Stimulated activated CD4-positive, alpha-beta T cell treated with anti-CD3 and anti-CD28 coated beads, TNF-alpha, amount 100 ng/mL, for 1 hour (primary cell): ENCODE measurements around the gene ADAMTS15.

Experiments used
- DNase-seq, 3 donors: peaks; one replicate each; pipeline ENCODE4 v3.0.0-alpha.2; 2020; ENCODE audit warnings: low read depth in 3 of 3, low spot score in 1 of 3

Gene ADAMTS15, protein sequence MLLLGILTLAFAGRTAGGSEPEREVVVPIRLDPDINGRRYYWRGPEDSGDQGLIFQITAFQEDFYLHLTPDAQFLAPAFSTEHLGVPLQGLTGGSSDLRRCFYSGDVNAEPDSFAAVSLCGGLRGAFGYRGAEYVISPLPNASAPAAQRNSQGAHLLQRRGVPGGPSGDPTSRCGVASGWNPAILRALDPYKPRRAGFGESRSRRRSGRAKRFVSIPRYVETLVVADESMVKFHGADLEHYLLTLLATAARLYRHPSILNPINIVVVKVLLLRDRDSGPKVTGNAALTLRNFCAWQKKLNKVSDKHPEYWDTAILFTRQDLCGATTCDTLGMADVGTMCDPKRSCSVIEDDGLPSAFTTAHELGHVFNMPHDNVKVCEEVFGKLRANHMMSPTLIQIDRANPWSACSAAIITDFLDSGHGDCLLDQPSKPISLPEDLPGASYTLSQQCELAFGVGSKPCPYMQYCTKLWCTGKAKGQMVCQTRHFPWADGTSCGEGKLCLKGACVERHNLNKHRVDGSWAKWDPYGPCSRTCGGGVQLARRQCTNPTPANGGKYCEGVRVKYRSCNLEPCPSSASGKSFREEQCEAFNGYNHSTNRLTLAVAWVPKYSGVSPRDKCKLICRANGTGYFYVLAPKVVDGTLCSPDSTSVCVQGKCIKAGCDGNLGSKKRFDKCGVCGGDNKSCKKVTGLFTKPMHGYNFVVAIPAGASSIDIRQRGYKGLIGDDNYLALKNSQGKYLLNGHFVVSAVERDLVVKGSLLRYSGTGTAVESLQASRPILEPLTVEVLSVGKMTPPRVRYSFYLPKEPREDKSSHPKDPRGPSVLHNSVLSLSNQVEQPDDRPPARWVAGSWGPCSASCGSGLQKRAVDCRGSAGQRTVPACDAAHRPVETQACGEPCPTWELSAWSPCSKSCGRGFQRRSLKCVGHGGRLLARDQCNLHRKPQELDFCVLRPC

DNA sequence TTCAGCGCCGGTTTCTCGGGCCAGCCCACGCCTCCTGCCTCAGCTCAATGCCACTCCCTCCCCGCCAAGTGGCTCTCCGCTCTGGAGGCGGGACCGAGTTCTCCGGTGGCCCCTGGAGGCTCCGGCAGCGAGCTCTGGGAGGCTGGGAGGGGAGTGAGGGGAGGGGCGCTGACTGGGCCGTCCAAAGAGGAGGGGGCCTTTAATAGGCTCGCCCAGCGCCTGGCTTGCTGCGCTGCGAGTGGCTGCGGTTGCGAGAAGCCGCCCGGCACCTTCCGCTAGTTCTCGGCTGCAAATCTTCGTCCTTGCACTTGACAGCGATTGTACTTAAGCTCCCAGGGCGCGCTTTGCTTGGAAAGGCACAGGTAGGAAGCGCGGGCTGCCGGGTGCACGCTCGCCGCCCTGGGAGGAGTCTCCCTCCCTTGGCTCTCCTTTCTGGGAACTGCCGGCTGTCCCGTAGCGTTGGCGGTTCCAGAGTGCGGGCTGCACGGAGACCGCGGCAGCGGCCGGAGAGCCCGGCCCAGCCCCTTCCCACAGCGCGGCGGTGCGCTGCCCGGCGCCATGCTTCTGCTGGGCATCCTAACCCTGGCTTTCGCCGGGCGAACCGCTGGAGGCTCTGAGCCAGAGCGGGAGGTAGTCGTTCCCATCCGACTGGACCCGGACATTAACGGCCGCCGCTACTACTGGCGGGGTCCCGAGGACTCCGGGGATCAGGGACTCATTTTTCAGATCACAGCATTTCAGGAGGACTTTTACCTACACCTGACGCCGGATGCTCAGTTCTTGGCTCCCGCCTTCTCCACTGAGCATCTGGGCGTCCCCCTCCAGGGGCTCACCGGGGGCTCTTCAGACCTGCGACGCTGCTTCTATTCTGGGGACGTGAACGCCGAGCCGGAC is at the start of gene ADAMTS15:
Gene ADAMTS15, plus strand, starts transcription at position 230 of the 894 bp plus-strand sequence. Its CDS starts 329 bp downstream, at position 559.
- no peak for DNase-seq

DNA sequence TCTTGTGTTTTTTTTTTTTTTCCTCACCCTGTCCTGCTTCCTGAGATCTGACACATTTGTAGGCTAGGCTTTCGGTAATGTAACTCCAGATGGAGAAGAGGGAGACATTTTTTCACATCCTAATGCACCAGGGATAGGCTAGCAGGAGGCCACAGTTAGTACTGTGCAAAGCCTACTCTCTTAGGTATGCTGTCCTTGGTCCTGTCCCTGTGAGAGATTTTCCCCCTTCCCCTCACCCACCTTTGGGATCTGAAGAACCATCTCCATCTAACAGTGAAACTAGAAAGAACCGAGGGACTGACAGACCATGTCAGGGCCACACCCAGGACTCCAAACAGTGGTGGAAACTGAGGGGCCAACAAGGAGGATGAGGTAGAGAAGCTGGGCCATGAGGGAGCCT is 49.2 kb upstream of the ADAMTS15 start:
- no peak for DNase-seq

DNA sequence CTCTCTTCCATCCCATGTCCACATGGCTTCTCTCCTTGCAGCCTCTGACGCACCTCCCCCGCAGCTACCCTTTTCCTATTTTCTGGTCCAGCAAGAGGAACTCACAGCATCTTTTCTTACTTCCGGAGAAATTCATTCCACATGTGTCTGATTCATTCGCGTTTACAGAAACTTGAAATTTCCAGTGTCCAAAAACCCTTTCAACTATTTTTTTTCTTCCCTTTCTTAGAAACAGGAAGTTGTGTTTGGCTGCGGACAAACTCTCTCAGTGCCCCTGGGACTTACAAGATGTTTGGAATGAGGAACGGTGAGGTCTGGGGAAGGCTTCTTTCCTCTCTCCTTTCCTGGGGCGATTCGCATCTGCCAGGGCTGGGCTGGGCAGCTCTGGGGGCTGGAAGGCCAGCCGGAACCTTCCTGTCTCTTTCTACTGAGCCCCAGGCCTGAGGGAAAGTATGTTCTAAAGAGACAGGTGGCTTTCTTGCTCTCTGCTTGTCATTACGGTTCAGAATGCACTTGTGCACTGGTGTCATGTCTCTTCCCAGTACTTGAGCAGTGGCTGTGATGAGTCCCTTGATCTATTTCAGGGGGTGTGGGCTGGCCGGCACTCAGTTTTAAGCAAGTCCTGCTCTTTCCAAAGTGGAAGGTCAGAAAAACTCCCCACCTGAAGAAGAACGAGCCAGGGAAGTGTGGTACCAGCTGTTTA is 47.5 kb upstream of the ADAMTS15 start:
- DNase-seq, result no peak

DNA sequence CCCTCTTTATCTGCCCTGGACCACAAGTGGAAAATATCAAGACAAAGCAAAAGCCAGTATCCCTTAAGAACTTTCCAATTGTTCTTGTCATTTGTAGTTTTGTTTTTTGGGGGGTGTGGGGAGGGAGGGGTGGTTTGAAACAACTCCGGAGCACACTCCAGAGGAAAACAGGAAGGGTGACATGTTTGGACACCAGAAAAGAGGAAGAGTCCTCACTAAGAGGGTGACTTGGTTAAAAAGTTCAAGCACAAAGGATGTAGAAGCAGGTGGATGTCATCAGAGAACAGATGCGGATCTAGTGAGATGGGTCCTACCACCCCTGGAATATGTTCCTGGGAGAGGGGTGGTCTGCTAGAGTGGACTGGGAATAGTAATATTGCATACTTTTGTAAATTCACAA is 45.9 kb upstream of the ADAMTS15 start:
- no peak for DNase-seq

DNA sequence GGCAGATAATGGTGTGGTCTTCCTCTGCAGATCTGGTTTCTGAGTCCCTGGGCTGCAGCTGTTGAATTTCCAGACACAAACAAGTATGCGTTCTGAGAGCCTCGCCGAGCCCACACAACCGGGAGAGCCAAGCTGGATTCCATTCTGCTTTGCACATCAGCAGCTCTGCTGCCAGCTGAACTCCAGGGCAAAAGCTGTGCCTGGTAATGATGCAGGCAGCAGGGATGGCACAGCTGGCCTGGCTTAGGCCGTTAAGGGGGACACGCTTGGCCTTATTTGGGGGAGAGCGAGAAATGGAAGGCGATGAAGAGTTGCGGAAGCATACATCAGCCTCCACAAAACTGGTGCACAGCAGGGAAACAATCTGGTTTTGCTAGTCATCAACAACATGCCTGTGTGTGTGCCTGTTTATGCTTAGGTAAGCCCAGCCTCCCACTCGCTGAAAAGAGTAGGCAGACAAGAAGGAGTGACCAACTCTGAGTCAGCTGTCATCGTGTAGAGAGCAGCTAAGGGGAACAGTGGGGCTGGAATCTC is 45.1 kb upstream of the ADAMTS15 start:
- no peak for DNase-seq

DNA sequence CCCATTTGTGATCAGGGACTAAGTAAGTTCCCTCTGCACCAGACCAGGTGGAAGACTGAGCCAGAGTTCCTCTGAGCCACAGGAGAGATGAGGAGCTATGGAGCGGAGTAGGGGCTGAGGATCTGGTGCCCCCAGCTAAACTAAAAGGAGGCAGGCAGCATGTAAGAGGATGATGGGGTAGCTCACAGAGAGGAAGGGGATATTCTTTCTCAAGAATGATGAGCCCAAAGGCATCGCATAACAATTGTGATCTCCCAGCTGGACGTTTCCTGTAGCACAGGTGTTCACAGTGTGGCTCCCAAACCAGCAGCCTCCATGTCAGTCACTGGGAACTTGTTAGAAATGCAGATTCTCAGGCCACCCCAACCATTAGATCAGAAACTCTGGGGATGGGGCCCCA is 44.5 kb upstream of the ADAMTS15 start:
- DNase-seq, result no peak

DNA sequence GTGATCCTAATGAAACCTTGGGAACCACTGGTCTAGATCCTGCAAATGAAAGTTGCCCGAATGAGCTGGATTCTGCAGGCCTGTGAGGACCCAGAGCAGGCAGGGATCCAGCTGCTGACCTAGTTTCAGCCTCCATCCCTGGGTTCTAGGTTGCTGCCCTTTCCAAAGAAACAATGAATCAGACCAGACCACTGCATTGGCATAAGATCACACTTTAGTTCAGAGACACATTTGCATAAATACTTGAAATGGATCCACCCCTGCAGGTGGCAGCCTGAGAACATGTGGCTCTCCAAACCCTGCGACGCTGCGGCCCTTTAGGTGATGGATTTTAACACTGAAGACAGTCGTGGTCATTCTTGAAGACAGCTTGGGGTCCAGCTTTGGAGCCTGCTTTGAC is 43.7 kb upstream of the ADAMTS15 start:
- DNase-seq, result no peak

DNA sequence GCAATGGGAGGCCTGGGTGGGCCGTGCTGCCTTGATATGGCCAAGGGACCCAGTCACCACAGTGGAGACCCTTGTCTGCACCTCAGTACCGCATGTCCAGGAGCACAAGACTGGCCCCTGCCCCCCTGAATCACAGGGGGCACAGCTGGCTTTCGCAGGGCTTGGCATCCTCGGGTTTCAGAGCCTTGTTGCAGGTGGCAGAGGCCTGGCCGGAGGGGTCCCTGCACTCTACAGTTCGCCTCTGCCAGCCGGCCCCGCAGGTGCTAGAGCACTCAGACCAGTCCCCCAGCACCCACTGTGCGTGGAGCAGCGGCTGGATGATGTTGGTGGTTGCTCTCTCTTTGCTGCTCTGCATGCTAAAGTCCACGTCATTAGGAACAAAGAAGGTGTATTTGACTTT is 43.0 kb upstream of the ADAMTS15 start:
- no peak for DNase-seq

DNA sequence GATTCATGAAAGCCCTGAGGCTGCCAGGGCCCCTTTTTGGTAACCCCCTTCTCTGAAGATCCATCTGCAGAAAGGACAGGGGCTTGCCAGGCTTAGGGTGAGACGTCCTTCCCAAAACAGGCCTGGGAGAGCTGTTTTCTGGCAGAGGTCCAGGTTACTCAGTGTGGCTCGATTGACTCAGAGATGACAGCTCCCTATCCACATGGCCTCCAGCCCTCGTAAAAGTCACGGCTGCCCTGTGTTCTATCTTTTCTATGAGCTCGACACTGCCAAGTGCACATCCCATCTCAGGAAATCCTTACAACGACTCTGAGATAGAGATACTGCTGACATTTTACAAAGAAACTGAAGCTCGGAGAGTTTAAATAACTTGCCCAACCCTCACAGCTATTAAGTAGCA is 40.5 kb upstream of the ADAMTS15 start:
- no peak for DNase-seq

DNA sequence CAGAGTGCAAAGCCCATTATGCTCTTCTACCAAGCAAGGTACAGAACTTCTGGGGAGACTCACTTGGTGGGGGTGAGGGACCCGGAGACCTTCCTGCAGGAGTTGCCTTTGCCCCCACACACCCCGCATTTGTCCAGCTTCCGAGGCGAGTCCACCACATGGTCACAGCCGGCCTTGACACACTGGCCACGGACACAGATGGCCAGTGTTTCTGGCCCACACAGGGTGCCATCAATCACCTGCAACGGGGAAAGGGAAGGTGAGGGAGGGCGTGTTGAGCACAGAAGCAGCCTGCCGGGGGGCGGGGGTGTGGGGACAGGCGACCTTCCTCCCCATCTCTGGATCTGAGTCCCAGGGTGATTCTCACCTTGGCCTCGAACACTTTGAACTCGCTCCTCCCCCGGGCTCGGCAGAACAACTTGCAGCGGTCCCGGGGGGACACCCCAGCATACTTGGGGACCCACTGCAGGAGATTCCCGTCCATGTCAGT is 40.0 kb upstream of the ADAMTS15 start:
- DNase-seq, result no peak

DNA sequence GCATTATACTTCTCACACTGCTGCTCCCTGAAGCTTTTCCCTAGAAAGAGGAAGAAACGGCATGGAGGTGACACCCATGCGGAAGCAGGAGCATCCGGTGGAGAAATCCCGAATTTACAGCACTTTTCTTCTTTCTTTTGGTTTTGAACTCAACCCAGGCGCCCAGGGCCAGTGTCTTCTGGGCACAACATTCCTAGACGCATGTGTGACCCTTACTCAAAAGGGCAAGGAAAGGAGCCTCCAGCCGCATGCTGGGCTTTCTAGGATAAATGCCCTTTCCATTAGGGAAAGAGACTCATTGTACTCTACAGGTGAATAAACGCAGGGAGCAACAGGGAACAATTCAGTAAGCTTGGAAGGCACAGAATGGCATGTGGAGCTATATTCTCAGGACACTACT is 39.5 kb upstream of the ADAMTS15 start:
- no peak for DNase-seq

DNA sequence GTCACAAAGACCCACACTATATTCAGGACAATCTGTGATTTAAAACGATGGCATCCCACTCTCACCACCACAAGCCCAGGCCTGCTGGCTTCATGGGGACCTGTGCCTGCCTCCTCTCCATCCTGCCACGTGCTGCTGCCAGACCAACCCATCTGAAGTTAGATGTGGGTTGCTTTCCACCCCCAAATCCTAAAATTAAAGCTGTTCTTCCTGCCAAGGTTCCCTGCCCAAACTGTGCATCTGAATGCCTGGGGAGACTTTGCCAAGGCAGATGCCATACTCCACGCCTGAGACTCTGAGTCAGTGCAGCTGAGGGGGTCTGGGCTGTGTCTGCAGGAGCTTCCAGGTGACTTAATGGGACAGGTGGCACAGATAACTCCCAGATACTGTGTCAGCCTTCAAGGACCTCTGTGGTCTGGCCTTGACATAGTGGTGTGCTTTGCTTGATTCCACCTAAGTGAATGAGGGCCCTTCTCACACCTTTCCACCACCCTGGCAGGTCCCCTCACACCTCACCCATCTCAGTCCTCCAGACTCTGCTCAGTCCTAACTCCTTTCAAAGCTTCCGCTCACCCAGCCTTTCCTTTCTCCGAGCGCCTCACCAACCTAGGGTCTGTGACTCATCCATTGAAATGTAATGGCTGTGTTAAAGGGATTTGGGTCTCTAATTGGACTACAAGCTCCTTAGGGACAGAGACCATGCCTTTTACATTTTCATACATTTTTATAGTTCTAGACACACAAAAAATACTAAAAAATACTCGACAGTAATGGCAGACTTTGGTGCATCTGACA is 38.7 kb upstream of the ADAMTS15 start:
- DNase-seq, result no peak

DNA sequence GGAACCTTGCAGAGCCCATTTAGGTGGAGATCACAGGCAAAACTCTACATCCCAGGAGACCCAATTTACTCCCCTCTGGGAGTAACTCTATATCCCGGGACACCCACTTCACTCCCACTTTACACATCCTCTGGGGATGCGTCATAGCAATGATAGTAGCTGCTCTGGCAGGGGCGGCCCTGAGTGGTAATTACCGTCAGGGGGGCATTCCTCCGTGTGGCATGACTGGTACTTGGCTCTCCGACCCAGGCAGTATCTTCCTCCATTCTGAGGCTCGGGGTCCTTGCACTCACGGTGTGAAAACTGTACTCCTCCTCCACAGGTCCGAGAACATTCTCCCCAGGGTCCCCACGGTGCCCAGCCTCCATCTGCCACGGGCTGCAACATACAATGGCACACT is 37.2 kb upstream of the ADAMTS15 start:
- DNase-seq, result no peak

DNA sequence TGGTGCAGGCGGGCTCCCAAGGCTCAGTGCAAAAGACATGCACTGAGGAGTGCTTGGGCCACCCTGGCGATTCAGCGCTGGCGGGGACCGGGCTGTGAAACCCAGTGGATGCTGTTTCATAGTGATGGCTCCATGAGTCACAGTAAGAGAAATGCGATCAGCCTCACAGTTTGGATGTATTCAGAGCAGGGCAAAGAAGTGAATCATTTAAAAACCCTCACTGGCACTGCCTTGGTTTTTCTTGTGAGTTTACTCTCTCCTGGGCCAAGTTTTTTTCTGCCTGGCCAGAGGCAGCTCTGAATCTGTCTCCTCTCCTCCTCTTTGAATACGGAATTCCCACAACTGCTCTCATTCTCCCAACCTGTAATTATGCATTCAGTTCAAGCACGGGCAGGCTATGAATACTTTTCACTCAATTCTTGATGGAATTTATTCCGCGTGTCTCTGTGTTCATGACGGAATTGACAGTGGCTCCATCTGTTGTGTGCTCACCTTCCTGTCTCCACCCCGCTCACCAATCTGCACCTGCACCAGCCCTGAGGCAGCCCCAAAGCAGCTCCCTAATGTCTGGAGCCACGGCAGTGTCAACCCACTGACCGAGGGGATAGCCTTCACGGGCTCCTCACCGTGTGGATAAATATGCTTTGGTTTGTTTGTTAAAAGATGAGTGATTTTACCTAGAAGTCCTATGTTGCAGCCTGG is 34.9 kb upstream of the ADAMTS15 start:
- DNase-seq, result no peak

DNA sequence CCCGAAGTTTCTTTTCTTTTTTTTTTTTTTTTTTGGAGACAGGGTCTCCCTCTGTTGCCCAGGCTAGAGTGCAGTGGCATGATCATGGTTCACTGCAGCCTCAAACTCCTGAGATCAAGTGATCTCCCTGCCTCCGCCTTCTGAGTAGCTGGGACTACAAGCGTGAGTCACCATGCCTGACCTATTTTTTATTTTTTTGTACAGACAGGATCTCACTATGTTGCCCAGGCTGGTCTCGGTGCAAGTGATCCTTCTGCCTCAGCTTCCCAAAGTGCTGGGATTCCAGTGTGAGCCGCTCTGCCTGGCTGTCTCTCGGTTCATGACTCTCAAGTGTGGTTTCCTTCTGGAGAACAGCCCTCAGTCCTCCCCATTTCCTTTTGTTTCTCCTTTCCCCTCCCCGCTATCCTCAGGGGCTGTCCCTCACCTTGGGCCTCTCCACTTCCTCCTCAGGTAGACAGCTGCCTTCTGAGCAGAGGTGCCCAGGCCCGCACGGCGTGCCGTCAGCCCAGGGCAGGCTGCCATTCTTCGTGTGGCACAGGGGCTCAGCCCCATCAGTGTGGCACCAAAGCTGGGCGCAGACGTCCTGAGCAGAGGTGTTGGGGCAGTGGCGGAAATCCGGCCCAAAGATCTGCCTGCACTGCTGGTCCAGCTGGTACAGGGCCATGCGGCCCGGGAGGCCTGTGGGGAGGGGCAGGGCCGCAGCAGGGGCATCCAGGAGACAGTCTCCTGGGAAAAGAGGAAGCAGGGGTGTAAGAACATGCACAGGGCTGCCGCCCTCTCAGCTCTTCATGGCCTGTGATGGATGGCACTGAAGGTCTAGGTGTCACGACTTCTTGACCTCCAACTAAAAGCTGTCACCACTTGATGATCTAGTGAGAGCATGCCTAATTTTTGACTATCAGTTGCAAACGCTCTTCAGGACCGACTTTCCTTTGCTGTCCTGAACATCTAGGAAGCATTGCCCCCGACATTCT is 34.1 kb upstream of the ADAMTS15 start:
- DNase-seq, result no peak

DNA sequence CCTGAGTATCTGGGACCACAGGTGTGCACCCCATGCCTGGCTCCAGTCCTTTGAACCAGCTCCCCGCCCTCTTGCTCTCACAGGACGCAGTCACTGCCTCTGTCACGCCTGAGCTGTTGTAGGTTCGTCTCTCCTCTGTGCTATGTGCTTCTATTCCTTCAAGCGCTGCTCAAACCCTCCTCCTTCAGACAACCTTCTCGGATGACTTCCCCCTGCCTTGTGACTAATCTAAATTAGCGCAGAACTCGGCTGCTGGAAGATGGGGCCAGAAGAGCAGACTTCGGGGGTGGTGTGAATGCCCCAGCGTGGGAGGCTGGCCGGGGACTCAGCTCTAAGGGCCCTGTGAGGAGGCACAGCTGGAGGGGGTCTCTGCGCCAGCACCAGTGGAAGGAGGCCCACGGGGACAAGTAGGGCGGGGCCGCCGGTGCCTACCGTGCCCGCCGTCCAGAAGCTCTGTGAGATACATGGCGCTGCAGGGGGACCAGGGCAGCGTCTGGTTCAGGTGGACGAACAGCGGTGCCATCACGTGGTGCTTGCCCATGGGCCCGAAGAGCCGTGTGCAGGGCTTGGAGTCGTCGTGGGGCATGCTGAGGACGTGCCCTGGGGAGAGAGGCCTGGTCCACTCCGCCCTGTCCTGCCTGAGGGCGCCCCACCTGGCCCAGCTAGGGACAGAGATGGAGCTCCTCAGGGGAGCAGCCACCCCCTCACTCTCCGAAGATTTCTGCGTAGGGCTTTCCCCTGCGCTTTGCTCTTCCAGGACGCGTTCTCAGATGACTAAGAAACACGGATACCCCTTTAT is 32.5 kb upstream of the ADAMTS15 start:
- DNase-seq, result no peak

DNA sequence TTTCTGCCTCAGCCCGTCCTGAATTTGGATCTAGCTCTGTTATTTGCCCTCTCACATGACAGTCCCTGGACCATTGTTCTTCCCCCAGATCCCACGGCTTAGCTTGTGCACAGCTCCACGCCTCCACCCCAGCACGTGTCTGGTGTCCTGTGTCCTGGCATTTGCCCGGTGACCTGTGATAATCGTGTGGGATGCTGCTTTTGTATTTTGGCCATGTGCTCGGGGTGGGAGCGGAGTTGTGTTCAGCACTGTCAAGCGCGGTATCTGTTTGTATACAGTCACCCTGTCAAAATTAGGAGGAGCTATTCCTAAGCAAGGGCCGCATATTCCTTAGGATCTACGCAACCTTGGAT is 31.9 kb upstream of the ADAMTS15 start:
- no peak for DNase-seq
